Tibial nerve (tissue), 4 donors: ENCODE measurements around the gene BAD.

Source experiments
- CTCF ChIP-seq, 5 experiments: fragments of 200-600 bp in 3 of 5; fragments of 450-650 bp in 2 of 5; sonication (generic) in 3 of 5; IDR thresholded peaks; one replicate each; pipeline ENCODE4 v1.5.1; 2016 to 2019; ENCODE audit warnings: antibody characterized with exemption in 5 of 5, mild to moderate bottlenecking in 3 of 5, moderate library complexity in 2 of 5
- EP300 ChIP-seq, 2 donors: sonication (generic); formaldehyde crosslinking; IDR thresholded peaks; one replicate each; pipeline ENCODE4 v1.6.1; 2017; ENCODE audit warnings: antibody characterized with exemption in 2 of 2, mild to moderate bottlenecking in 1 of 2
- POLR2A ChIP-seq, 2 donors: fragments of 450-650 bp; IDR thresholded peaks; one replicate each; pipeline ENCODE4 v1.6.1; 2017; ENCODE audit warnings: antibody characterized with exemption in 2 of 2, mild to moderate bottlenecking in 2 of 2, moderate library complexity in 2 of 2

- TF ChIP-seq EP300 (IDR thresholded peaks at IDR 0.05) (no peak), CTCF (IDR thresholded peaks at IDR 0.05) (no peak), POLR2A (IDR thresholded peaks at IDR 0.05) (no peak)
These were observed 35.9 kb downstream of the BAD start for GRCh38 chr11:64248578-64248977.
